ENCODE results near the gene ULK3. TPM values are rescaled to one million over a fixed set of nuclear protein-coding genes. Genes with fewer than 3 reads are reported as not detected.
A peak's percentile ranks its signal among the peaks of the same experiment; 100 is the strongest.

The ULK3 gene
- total RNA-seq, 1 experiment from 2014 or later = 48.4 TPM

DNA sequence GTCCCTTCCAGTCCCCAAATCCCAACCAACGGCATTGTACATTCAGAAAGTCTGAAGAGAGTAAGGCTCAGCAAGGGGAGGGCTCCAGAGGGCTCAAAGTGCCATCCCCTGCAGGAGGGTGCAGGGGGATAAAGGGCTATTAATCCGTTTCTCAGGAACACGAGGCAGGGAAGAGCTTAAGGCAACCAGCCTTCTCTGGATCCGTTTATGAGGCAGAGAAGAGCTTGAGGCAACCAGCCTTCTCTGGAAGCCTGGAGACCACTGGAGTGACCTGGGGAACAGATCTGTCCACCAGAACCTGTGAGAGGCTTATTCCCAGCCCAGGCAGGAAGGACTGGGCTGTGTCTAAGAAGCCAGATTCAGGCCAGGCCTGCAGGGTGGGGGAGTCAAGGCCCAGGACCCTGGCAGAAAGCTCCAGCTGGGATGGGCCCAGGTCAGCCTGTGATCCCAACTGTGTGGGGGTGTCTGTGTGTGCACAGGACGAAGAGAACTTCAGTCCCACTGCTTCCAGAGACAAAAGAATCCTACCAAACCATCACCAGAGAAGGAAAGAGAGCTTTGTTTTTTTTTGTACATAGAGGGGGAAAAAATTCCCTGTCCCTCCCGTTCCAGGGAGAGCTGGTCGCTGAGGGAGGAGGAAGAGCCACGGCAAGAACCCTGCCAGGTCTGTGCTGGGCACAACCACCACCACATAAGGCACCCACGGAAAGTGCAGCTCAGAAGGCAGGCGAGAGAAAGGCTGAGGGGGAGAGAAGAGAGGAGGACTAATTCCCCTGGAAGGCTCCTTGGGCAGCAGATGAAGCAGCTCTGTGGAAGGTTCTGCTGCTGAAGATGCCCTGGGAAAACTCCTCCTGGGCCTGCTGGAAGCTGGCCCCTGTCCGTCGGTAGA, 1.6 kb upstream of the ULK3 start (continued):
- TF ChIP-seq, protein P1, sequence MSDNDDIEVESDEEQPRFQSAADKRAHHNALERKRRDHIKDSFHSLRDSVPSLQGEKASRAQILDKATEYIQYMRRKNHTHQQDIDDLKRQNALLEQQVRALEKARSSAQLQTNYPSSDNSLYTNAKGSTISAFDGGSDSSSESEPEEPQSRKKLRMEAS (IDR thresholded peaks at IDR 0.05) = no peak
- TF ChIP-seq RAD21 (IDR thresholded peaks at IDR 0.05; ENCODE audit: low read depth) = no peak

- Histone ChIP-seq H2AFZ (ENCODE audit: low read depth, low read length, poor library complexity, severe bottlenecking) (no peak overlapping the region), H3K79me2 (ENCODE audit: insufficient read depth, low read length) (peaks cover 6% of the 10 kb centered on the region; the same call in 1 of the 2 replicates), H3K9me3 (ENCODE audit: control insufficient read depth in 1 of 2, insufficient read depth in 1 of 2, low read depth in 1 of 2, low read length in 2 of 2) (no peaks in the 10 kb centered on the region), H3K27me3 (ENCODE audit: insufficient read depth, low read length) (no peaks in the 10 kb centered on the region), H3K9ac (ENCODE audit: low read length) (peak overlapping the region; percentile 88), H3K4me2 (ENCODE audit: low read length) (peak overlapping the region; percentile 90), H3K9me2 (ENCODE audit: insufficient read depth) (no peaks in the 10 kb centered on the region), H4K20me1 (ENCODE audit: insufficient read depth) (no peaks in the 10 kb centered on the region), H3K4me1 (ENCODE audit: control insufficient read depth in 1 of 2, insufficient read depth in 2 of 2, low read length in 2 of 2) (peaks cover 9 to 21% of the 10 kb centered on the region in 2 experiments; a peak in 3 of 4 replicates), H3K36me3 (ENCODE audit: control insufficient read depth in 1 of 2, insufficient read depth in 2 of 2, low read length in 2 of 2) (peaks cover 17 to 26% of the 10 kb centered on the region in 2 experiments; a peak in 3 of 4 replicates), H3K27ac (ENCODE audit: low read depth, low read length) (peak overlapping the region; percentile 93), H3K4me3 (replicated peaks in 1 of 2; ENCODE audit: low read depth in 1 of 2, low read length in 2 of 2) (peak overlapping the region; percentile 53 to 78)
- BruUV-seq (replicated peaks) = no TSS peak
- ChIA-PET POLR2A (interaction anchor here (1.0 kb wide), 1 partner anchor 12 kb away, joined by 3 read pairs; no protein-coding TSS in a partner anchor), CTCF (interaction anchor here (1.2 to 1.9 kb wide), 3 partner anchors 57 to 73 kb away, joined by 4 to 8 read pairs (median 5); no protein-coding TSS in a partner anchor), RAD21 (ENCODE audit: low non-redundant PET in 1 of 2, low total read pairs in 2 of 2, uncharacterized antibody in 2 of 2, unreplicated experiment in 2 of 2) (no interaction called here)
- DNase-seq (ENCODE audit: low read depth, low spot score) (no peak), ATAC-seq (no peak)
- intact Hi-C loops (cut with micrococcal nuclease) = loop anchor here (2.0 kb wide), 1 partner anchor 29 kb away; the partner anchor contains the start of gene SCAMP2
- no peak for TF ChIP-seq ELF1 (IDR thresholded peaks at IDR 0.05; ENCODE audit: borderline replicate concordance, low read depth)
- TF ChIP-seq, protein P2, sequence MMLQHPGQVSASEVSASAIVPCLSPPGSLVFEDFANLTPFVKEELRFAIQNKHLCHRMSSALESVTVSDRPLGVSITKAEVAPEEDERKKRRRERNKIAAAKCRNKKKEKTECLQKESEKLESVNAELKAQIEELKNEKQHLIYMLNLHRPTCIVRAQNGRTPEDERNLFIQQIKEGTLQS (IDR thresholded peaks at IDR 0.05) = no peak
- no peak for TF ChIP-seq REST (IDR thresholded peaks at IDR 0.05; ENCODE audit: low read depth)
- TF ChIP-seq CEBPB (IDR thresholded peaks at IDR 0.05; ENCODE audit: low read depth) = no peak
- no peak for TF ChIP-seq SIN3A (IDR thresholded peaks at IDR 0.05; ENCODE audit: low read depth)
- TF ChIP-seq EGR1 (IDR thresholded peaks at IDR 0.05; ENCODE audit: low read depth) = no peak
- TF ChIP-seq EZH2 (IDR thresholded peaks at IDR 0.05) = no peak
- no peak for TF ChIP-seq TCF7L2 (IDR thresholded peaks at IDR 0.05; ENCODE audit: borderline replicate concordance, extremely low read depth, insufficient read depth, insufficient read length)
- TF ChIP-seq POLR2A (IDR thresholded peaks at IDR 0.05; ENCODE audit: borderline replicate concordance, extremely low read depth, insufficient read depth, insufficient read length) = no peak
Measured at GRCh38 chr15:74843891-74844299, 939 bp upstream of the ULK3 start.
